ENCODE data around the gene GPR132.
"Not testable (repeated sequence)": the region's sequence is repeated elsewhere in the genome, so short reads cannot be mapped to it uniquely, and the experiment has no call there.

The GPR132 gene

GRCh38 chr14:105085766-105086165, 20.5 kb upstream of the GPR132 start:
- no peak overlapping the region for H3K27ac ChIP-seq
- no peak for TF ChIP-seq CTCF (conservative IDR thresholded peaks at IDR 0.05)
- TF ChIP-seq ZFX (IDR thresholded peaks at IDR 0.05) = no peak

GRCh38 chr14:105084741-105085571, 19.7 kb upstream of the GPR132 start:
- no peak overlapping the region for H3K27ac ChIP-seq
- no peak for TF ChIP-seq CTCF (conservative IDR thresholded peaks at IDR 0.05)
- no peak for TF ChIP-seq ZFX (IDR thresholded peaks at IDR 0.05)

GRCh38 chr14:105083926-105084685, 18.9 kb upstream of the GPR132 start:
- TF ChIP-seq CTCF (conservative IDR thresholded peaks at IDR 0.05) (no peak), ZFX (IDR thresholded peaks at IDR 0.05) (no peak)

DNA sequence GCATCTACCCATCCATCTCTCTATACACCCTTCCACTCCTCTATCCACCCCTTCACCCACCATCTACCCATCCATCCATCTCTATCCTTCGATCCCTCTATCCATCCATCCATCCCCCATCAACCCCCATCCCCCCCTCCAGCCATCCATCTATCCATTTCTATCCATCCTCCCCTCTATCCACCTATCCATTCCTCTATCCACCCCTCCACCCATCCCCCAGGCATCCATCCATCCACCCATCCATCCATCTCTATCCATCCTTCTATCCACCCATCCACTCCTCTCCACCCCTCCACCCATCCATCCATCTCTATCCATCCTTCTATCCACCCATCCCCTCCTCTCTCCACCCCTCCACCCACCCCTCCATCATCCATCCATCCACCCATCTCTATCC, 17.5 kb upstream of the GPR132 start:
- no peak overlapping the region for H3K27ac ChIP-seq
- TF ChIP-seq ZFX (IDR thresholded peaks at IDR 0.05) (no peak), CTCF (conservative IDR thresholded peaks at IDR 0.05) (no peak)

More at GRCh38 chr14:105083926-105084685, 18.9 kb upstream of the GPR132 start:
- H3K27ac ChIP-seq = no peak overlapping the region

DNA sequence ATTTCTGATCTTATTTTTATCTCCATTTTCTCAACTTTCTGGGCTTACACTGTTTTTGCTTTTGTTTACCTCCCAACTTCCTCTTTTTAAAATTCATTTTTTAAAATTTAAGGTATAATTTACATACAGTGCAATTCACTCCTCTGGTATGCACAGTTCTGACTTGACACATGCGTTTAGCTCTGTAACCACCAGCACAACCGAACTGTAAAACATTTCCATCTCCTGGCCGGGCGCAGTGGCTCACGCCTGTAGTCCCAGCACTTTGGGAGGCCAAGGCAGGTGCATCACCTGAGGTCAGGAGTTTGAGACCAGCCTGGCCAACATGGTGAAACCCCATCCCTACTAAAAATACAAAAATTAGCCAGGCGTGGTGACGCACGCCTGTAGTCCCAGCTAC, 16.2 kb upstream of the GPR132 start:
- not testable (repeated sequence) for H3K27ac ChIP-seq

- no peak overlapping the region for H3K27ac ChIP-seq
- TF ChIP-seq ZFX (IDR thresholded peaks at IDR 0.05) (no peak), CTCF (conservative IDR thresholded peaks at IDR 0.05) (no peak)
Measured at GRCh38 chr14:105080161-105080560, 14.9 kb upstream of the GPR132 start.

DNA sequence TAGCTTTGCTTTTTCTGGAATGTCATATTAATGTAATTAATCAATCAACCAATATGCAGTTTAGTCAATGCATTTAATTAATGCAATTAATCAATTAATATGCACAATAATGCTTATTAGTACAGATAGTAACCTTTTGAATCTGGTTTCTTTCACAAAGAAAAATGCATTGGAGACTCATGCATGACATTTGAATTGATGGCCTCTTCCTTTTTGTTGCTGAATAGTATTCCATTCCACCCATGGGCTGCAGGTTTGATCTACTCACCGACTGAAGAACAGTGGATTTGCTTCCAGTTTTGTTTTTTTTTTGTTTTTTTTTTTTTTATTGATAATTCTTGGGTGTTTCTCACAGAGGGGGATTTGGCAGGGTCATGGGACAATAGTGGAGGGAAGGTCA, 13.1 kb upstream of the GPR132 start:
- TF ChIP-seq CTCF (conservative IDR thresholded peaks at IDR 0.05) (no peak), ZFX (IDR thresholded peaks at IDR 0.05) (no peak)
- no peak overlapping the region for H3K27ac ChIP-seq
